A549 (cell line): Measurements from ENCODE around the gene MICU2.

Experiments used
- CTCF ChIP-seq: fragments of >200 bp; sonication (Bioruptor Twin); formaldehyde crosslinking; IDR thresholded peaks from 3 replicates; pipeline ENCODE4 v1.5.1; 2016
- EP300 ChIP-seq, 2 experiments: fragments of >200 bp; sonication (Bioruptor Twin); formaldehyde crosslinking; IDR thresholded peaks; 2 replicates in 1 of 2; 3 replicates in 1 of 2; pipeline ENCODE4 v1.6.1; 2016 to 2017
- POLR2A ChIP-seq: IDR thresholded peaks from 2 replicates; pipeline ENCODE4 v1.6.1; 2012; ENCODE audit warnings: mild to moderate bottlenecking, low read length
- USF2 ChIP-seq: fragments of 450-650 bp; IDR thresholded peaks from 2 replicates; pipeline ENCODE4 v1.6.1; 2014; ENCODE audit warnings: antibody characterized with exemption

DNA sequence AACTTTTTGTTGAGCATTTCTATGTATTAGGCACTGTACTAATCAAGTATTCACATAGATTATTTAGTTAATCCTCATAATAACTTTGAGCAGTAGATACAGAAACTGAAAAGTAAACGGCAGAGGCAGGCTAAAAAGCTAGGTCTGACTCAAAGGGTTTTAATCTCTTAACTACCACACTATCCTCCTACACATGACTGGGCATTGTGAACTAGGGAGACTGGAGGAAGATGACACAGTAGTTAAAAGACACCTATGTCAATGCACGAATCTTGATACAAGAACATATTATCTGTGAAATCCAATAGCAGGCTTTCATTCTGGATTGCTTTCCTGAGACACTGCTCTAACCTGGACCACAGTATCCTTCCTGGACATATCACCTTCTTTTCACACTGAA, 36.3 kb downstream of the MICU2 start:
- TF ChIP-seq EP300 (IDR thresholded peaks at IDR 0.05) (no peak), USF2 (no peak), POLR2A (no peak), CTCF (no peak)
